CD4-positive, alpha-beta T cell treated with Interleukin-21 for 1 hour (primary cell): ENCODE results near the gene SLC7A6OS.

ENCODE experiments used
- DNase-seq: peaks from one replicate; pipeline ENCODE4 v3.0.0-alpha.2; 2020

SLC7A6OS gene

GRCh38 chr16:68310774-68311511 lies at the start of gene SLC7A6OS, which contains the start of gene PRMT7:
SLC7A6OS (minus strand) TSS chr16:68310946; CDS start chr16:68310926, 20 bp downstream.
PRMT7 (plus strand) TSS chr16:68311019; CDS start chr16:68315980, 4,961 bp downstream.
- DNase-seq: peak; percentile 93

GRCh38 chr16:68359398-68360191 lies 48.8 kb upstream of the SLC7A6OS start:
- DNase-seq: no peak

- DNase-seq: no peak
Observed at GRCh38 chr16:68358951-68359350, 48.2 kb upstream of the SLC7A6OS start.

GRCh38 chr16:68357923-68358322 lies 47.2 kb upstream of the SLC7A6OS start:
- no peak for DNase-seq

- no peak for DNase-seq
Observed at GRCh38 chr16:68357521-68357922, 46.8 kb upstream of the SLC7A6OS start.

GRCh38 chr16:68356919-68357286 lies 46.2 kb upstream of the SLC7A6OS start:
- DNase-seq: no peak

- DNase-seq: peak; percentile 72
Observed at GRCh38 chr16:68356249-68356918, 45.6 kb upstream of the SLC7A6OS start.

- no peak for DNase-seq
Observed at GRCh38 chr16:68355447-68356248, 44.9 kb upstream of the SLC7A6OS start.

GRCh38 chr16:68354816-68355215 lies 44.1 kb upstream of the SLC7A6OS start:
- DNase-seq: no peak

- DNase-seq: no peak
Observed at GRCh38 chr16:68353366-68353765, 42.6 kb upstream of the SLC7A6OS start.

- DNase-seq: no peak
Observed at GRCh38 chr16:68351991-68352431, 41.3 kb upstream of the SLC7A6OS start.

GRCh38 chr16:68351463-68351862 lies 40.7 kb upstream of the SLC7A6OS start:
- DNase-seq: no peak

- no peak for DNase-seq
Observed at GRCh38 chr16:68350813-68351350, 40.1 kb upstream of the SLC7A6OS start.

GRCh38 chr16:68349838-68350410 lies 39.2 kb upstream of the SLC7A6OS start:
- DNase-seq: no peak

- no peak for DNase-seq
Observed at GRCh38 chr16:68348639-68349445, 38.1 kb upstream of the SLC7A6OS start.

GRCh38 chr16:68347605-68348004 lies 36.9 kb upstream of the SLC7A6OS start:
- no peak for DNase-seq

GRCh38 chr16:68346892-68347480 lies 36.2 kb upstream of the SLC7A6OS start:
- DNase-seq: no peak

GRCh38 chr16:68345958-68346635 lies 35.4 kb upstream of the SLC7A6OS start:
- no peak for DNase-seq

GRCh38 chr16:68345351-68345810 lies 34.6 kb upstream of the SLC7A6OS start:
- DNase-seq: no peak

- no peak for DNase-seq
Observed at GRCh38 chr16:68344252-68344651, 33.5 kb upstream of the SLC7A6OS start.
